KMS-11 (cell line): ENCODE results near the gene CDC73.

Source experiments
- H2AFZ ChIP-seq: fragments of 200-600 bp; sonication (generic); 2 replicates; pipeline ENCODE4 v1.6.1; 2016; ENCODE audit warnings: antibody characterized with exemption, mixed run types, low read depth
- H3K27ac ChIP-seq: fragments of 200-600 bp; sonication (generic); 2 replicates; pipeline ENCODE4 v1.6.1; 2016; ENCODE audit warnings: mild to moderate bottlenecking, mixed run types
- H3K27me3 ChIP-seq: fragments of 200-600 bp; sonication (generic); 2 replicates; pipeline ENCODE4 v1.6.1; 2017; ENCODE audit warnings: mild to moderate bottlenecking, low read depth, mixed run types, moderate library complexity; ENCODE audit not compliant: insufficient read depth
- H3K36me3 ChIP-seq: fragments of 200-600 bp; sonication (generic); 2 replicates; pipeline ENCODE4 v1.6.1; 2017; ENCODE audit warnings: mild to moderate bottlenecking, mixed run types; ENCODE audit not compliant: insufficient read depth
- H3K4me1 ChIP-seq: fragments of 200-600 bp; sonication (generic); 2 replicates; pipeline ENCODE4 v1.6.1; 2016; ENCODE audit warnings: mild to moderate bottlenecking, low read depth, mixed run types; ENCODE audit not compliant: poor library complexity, severe bottlenecking
- H3K4me2 ChIP-seq: fragments of 200-600 bp; sonication (generic); 2 replicates; pipeline ENCODE4 v1.7.0; 2016; ENCODE audit warnings: mild to moderate bottlenecking, mixed run types
- H3K4me3 ChIP-seq: fragments of 200-600 bp; sonication (generic); IDR thresholded peaks from 2 replicates; pipeline ENCODE4 v1.6.1; 2017; ENCODE audit warnings: low read depth, low read length, mixed read lengths; ENCODE audit not compliant: insufficient read depth
- H3K79me2 ChIP-seq: fragments of 200-600 bp; sonication (generic); 2 replicates; pipeline ENCODE4 v1.6.1; 2016; ENCODE audit warnings: low read depth, mixed run types; ENCODE audit not compliant: insufficient read depth
- H3K9ac ChIP-seq: fragments of 200-600 bp; sonication (generic); 2 replicates; pipeline ENCODE4 v1.6.1; 2016; ENCODE audit warnings: mild to moderate bottlenecking, mixed run types
- H4K20me1 ChIP-seq: fragments of 200-600 bp; sonication (generic); 2 replicates; pipeline ENCODE4 v1.6.1; 2016; ENCODE audit warnings: mild to moderate bottlenecking, mixed run types; ENCODE audit not compliant: insufficient read depth
- TF ChIP-seq, protein P1 (sequence below): fragments of 200-600 bp; sonication (generic); conservative IDR thresholded peaks from 2 replicates; pipeline ENCODE4 v1.6.1; 2017; ENCODE audit warnings: low read depth, mild to moderate bottlenecking, antibody characterized with exemption, low read length, moderate library complexity, mixed read lengths

The CDC73 gene

DNA sequence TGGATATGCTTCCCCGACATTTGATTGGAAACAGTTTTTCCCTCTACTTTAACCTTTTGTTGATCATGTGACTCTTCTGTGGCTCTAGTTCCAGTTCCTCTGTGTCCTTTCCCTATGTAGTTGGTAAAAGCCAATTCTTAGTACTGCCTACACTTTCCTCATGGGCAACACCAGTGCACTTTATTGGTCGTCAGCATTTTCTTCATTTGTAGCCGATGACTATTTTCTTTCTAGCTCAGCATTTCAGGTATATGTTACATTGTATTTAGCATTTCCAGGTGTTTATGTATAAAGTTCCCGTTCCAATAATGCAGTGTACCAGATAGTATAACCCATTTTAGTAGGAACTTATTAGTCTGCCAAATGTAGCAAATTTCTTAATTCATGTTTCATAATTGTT is 92.2 kb downstream of the CDC73 start:
- Histone ChIP-seq H3K4me2 (no peak overlapping the region), H3K79me2 (no peaks in the 10 kb centered on the region), H3K27me3 (no peaks in the 10 kb centered on the region), H4K20me1 (no peaks in the 10 kb centered on the region), H3K36me3 (peaks cover 3% of the 10 kb centered on the region; the same call in 1 of the 2 replicates), H3K4me3 (no peak overlapping the region), H2AFZ (no peak overlapping the region), H3K9ac (no peak overlapping the region), H3K27ac (no peak overlapping the region), H3K4me1 (peaks cover 26% of the 10 kb centered on the region)
- TF ChIP-seq, protein P1, sequence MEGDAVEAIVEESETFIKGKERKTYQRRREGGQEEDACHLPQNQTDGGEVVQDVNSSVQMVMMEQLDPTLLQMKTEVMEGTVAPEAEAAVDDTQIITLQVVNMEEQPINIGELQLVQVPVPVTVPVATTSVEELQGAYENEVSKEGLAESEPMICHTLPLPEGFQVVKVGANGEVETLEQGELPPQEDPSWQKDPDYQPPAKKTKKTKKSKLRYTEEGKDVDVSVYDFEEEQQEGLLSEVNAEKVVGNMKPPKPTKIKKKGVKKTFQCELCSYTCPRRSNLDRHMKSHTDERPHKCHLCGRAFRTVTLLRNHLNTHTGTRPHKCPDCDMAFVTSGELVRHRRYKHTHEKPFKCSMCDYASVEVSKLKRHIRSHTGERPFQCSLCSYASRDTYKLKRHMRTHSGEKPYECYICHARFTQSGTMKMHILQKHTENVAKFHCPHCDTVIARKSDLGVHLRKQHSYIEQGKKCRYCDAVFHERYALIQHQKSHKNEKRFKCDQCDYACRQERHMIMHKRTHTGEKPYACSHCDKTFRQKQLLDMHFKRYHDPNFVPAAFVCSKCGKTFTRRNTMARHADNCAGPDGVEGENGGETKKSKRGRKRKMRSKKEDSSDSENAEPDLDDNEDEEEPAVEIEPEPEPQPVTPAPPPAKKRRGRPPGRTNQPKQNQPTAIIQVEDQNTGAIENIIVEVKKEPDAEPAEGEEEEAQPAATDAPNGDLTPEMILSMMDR: no peak

DNA sequence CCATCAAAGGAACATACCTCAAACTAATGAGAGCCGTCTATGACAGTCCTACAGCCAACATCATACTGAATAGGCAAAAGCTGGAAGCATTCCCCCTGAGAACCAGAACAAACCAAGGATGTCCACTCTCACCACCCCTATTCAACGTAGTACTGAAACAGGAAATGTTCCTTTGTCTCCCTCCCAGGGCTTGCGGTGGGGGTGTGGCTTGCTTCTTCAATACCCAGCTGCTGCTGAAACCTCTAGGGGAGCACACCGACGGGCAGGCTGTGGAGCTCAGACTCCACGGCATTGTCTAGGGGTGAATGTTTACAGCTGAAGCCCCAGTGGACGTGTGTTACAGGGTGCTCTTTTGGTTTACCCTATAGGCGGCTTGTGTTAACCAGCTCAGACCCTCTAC is 95.1 kb downstream of the CDC73 start:
- H3K4me1 ChIP-seq: peaks cover 26% of the 10 kb centered on the region
- TF ChIP-seq, protein P1: no peak
- H3K4me2 ChIP-seq: no peak overlapping the region
- no peak overlapping the region for H3K9ac ChIP-seq
- no peak overlapping the region for H3K27ac ChIP-seq
- H3K27me3 ChIP-seq: no peaks in the 10 kb centered on the region
- H3K79me2 ChIP-seq: no peaks in the 10 kb centered on the region
- H3K36me3 ChIP-seq: peaks cover 3% of the 10 kb centered on the region; the same call in 1 of the 2 replicates
- no peak overlapping the region for H3K4me3 ChIP-seq
- no peak overlapping the region for H2AFZ ChIP-seq
- no peaks in the 10 kb centered on the region for H4K20me1 ChIP-seq

DNA sequence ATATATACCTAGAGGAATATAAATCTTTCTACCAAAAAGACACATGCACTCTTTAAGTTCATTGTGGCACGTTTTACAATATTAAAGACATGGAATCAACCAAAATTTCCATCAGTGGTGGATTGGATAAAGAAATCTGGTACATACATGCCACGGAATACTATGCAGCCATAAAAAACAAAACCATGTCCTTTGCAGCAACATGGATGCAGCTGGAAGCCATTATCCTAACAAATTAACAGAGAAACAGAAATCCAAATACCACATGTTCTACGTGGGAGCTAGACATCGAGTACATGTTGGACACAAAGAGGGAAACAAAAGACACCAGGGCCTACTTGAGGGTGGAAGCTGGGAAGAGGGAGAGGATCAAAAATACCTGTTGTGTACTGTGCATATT is 97.6 kb downstream of the CDC73 start:
- Histone ChIP-seq H4K20me1 (no peaks in the 10 kb centered on the region), H3K36me3 (peaks cover 3% of the 10 kb centered on the region; the same call in 1 of the 2 replicates), H3K79me2 (no peaks in the 10 kb centered on the region), H3K27me3 (no peaks in the 10 kb centered on the region), H3K27ac (no peak overlapping the region), H3K4me1 (peaks cover 22% of the 10 kb centered on the region), H3K9ac (no peak overlapping the region), H3K4me2 (no peak overlapping the region), H3K4me3 (no peak overlapping the region), H2AFZ (no peak overlapping the region)
- TF ChIP-seq, protein P1: no peak

DNA sequence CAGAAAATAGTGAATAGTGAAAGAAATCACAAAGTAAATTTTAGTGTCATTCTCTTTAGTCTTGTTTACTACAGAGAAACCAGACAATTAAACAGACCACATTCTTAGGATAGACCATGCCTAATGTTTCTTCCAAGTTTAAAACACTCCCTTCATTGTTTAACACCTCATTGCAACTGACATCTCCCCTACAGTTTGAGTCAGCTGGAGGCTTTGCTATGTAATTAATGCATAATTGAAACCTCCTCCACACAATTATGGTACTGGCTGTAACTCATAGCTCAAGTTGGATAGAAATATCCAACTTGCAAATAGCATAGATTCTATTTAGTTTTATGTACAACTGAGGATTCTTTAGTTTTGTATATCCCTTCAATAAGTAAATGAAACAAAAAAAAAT is 99.8 kb downstream of the CDC73 start:
- Histone ChIP-seq H3K4me1 (peaks cover 45% of the 10 kb centered on the region), H3K27me3 (no peaks in the 10 kb centered on the region), H3K4me2 (no peak overlapping the region), H3K4me3 (no peak overlapping the region), H3K36me3 (no peaks in the 10 kb centered on the region), H3K27ac (no peak overlapping the region), H3K9ac (no peak overlapping the region), H2AFZ (no peak overlapping the region), H4K20me1 (no peaks in the 10 kb centered on the region), H3K79me2 (no peaks in the 10 kb centered on the region)
- TF ChIP-seq, protein P1: no peak
